ENCODE data around the gene KCNK2.
A peak's percentile ranks its signal among the peaks of the same experiment; 100 is the strongest.

The KCNK2 gene, protein sequence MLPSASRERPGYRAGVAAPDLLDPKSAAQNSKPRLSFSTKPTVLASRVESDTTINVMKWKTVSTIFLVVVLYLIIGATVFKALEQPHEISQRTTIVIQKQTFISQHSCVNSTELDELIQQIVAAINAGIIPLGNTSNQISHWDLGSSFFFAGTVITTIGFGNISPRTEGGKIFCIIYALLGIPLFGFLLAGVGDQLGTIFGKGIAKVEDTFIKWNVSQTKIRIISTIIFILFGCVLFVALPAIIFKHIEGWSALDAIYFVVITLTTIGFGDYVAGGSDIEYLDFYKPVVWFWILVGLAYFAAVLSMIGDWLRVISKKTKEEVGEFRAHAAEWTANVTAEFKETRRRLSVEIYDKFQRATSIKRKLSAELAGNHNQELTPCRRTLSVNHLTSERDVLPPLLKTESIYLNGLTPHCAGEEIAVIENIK

DNA sequence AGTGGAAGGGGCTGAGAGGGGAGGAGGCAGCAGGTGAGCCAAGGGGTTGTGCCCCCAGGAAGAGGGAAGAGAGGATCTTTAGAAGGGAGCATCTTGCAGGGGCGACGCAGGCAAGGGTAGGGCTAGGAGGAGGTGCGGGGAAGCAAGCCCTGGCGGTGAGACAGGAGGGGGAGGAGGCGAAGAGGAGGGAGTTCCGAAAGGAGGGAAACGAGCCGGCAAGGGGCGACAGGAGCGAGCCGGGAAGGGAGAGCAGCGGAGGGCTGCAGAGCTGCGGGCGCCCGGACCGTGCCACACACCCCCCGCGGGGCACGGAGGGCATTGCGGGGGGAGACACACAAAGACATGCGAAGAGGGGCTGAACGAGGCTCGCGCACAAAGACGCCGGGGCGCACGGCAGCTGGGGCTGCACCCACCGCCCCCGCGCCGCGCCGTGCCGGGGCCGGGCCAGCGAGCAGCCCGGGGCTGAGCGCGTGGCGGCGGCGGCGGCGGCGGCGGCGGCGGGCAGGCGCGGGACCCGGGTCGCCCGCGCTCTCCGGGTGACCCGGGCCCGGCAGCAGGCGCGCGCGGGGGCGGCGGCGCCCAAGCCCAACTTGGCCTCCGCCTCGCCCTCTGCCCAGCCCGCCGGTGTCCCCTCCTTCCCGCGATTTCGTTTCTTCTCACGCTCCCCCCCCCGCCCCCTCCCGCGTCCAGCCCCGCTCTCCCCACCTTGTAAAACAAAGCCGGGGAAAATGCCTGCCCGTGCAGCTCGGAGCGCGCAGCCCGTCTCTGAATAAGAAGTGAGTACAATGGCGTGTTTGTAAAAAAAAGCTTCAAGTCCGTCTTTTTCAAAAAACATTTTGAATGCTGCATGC lies at the start of gene KCNK2:
TSS of gene KCNK2 (plus strand) at position 206 of the 851 bp plus-strand sequence. CDS start 649 bp downstream, outside the sequence.
- DNase-seq (ENCODE audit: low spot score) (no peak), FAIRE-seq (no peak)

DNA sequence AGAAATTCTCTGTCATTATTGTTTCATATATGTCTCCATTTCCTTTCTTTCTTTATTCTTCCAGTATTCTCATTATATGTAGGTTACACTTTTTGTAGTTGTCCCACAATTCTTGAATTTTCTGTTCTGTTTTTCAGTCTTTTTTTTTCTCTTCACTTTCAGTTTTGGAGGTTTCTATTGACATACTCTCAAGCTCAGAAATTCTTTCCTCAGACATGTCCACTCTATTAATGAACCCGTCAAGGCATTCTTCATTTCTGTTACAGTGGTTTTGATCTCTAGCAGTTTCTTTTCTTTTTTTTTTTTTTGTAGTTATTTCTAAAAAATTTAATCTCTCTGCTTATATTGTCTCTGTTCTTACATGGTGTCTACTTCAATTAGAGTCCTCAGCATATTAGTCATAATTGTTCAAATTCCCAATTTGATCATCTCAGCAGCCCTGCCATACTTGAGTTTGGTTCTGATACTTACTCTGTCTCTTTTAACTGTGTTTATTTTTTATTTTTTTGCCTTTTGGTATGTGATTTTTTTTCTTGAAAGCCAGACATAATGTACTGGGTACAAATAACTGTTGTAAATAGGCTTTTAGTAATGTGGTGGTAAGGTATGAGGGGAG lies 49.5 kb upstream of the KCNK2 start:
- DNase-seq (ENCODE audit: low spot score) = no peak
- no peak for FAIRE-seq

DNA sequence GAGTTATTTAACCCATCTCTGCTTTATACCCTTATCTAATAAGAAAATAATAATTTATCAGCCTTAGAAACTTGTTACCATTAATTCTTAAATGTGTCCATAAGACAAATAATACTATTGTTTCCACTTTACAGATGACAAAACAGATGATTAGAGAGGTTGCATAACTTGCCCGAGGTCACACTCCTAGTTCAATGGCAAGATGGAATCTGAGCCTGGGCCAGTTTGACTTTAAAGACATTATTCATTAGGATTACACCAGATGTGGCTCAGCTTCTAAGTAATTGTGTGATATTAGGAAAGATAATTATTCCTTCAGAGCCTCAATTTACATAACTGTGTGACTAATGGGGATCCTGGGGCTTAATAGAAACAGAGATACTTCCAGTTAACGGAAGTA lies 42.3 kb upstream of the KCNK2 start:
- no peak for FAIRE-seq

DNA sequence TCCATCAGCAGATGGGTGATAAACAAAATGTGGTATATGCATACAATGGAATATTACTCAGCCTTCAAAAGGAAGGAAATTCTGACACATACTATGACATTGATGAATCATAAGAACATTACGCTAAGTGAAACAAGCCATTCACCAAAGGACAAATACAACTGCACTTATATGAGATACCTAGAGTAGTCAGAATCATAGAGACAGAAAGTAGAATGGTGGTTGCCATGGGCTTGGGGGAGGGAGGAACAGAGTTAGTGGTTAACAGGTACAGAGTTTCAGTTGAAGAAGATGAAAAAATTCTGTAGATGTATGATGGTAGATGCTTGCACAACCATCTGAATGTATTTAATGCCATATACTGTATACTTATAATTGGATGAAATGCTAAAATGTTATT lies 39.1 kb upstream of the KCNK2 start:
- FAIRE-seq = no peak
- DNase-seq (ENCODE audit: low spot score) = no peak

More for the DNA sequence above, 42.3 kb upstream of the KCNK2 start:
- no peak for DNase-seq (ENCODE audit: low spot score)

DNA sequence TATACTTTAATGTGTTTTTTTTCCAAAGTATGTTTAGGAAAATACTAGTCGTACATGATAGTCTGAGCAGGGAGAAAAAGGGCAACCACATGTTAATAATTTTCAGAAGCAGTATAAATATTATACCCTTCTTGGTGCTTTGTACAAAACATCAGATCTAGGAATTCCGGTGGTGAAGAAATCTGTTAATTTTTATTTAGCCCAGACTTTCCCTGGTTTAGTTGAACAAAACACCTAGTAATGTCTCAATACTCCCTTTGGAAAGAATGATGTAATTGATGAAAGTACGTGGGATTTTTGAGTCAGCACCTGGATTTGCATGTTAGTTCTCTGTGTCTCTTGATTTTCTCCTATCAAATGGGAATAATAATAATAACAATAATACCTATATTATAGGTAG lies 38.4 kb upstream of the KCNK2 start:
- DNase-seq (ENCODE audit: low spot score) = peak; percentile 64
- FAIRE-seq = peak; percentile 96

DNA sequence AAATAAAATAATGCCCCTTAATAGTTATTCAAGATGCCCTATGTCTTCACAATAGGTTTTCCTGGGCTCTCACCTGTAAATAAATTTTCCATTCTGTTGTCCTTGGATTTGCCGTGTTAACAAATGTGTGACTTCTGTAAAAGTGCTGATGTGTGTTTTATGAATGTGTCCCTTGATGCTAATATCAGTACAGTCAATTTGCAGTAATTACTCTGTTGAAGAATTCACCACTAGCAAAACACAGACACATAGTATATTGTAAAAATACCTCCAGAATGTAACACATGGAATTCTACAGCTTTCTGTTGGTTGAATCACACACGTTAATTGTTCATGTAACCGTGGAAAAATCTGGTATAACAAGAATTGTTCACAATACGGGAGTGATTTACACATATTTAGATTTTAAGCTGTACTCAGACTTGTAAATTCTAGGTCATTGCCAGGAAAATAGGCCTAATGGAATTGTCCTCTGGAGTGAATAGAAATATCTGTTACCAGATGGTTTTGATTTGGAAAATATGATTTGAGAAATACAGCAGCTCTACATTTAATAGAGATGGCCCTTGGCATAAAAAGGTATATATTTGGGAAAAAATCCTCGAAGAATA lies 36.7 kb upstream of the KCNK2 start:
- no peak for FAIRE-seq
- no peak for DNase-seq (ENCODE audit: low spot score)

DNA sequence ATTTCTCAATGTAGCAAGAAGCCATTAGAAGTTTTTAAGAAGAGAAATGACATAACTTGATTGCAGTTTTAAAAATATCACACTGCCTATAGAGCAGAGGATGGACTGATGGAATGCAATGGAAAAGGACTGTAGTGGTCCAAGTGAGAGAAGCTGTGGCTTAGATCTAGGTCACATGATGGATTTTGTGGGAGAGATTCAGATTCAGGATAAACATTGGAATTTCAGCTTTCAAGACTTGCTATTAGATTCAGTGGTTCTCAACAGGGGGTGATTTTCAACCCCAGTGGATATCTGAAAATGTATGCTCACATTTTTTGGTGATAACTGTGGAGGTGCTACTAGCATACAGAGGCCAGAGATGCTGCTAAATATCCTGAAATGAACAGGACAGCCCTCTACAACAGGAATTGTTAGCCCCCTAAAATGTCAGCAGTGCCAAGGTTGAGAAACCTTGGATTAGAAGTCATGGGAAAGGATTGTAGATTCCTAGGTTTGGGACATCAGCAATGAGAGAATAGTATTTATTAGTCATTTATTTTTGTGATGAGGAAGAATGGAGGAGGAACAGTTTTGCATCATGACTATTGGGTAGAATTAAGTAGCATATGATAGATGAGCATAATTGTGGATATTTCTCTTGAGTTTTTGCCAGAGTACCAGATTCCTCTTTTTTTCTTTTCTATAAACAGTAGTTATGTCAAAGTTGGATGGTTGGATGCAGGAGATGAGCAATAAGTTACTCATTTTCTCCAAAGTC lies 30.1 kb upstream of the KCNK2 start:
- FAIRE-seq (no peak), DNase-seq (ENCODE audit: low spot score) (no peak)

DNA sequence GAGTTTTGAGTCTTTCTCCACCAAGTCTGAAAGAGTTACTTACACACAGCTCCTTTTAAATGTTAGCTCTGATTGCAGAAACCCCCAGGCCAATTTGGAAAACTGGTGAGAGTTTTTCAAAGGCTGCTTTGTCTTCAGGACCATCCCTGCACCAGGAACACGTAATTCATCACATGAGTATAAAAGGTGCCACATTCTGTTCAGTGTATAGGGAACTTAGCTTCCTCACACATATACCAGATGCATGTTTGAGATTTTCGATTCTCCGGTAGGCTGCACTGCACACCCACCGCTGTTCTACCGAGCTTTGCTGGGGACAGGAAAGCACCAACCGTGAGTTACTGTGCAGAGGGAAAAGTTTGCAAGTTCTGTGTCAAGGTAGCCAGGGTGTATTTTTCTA lies 28.3 kb upstream of the KCNK2 start:
- DNase-seq (ENCODE audit: low spot score) = no peak
- no peak for FAIRE-seq

DNA sequence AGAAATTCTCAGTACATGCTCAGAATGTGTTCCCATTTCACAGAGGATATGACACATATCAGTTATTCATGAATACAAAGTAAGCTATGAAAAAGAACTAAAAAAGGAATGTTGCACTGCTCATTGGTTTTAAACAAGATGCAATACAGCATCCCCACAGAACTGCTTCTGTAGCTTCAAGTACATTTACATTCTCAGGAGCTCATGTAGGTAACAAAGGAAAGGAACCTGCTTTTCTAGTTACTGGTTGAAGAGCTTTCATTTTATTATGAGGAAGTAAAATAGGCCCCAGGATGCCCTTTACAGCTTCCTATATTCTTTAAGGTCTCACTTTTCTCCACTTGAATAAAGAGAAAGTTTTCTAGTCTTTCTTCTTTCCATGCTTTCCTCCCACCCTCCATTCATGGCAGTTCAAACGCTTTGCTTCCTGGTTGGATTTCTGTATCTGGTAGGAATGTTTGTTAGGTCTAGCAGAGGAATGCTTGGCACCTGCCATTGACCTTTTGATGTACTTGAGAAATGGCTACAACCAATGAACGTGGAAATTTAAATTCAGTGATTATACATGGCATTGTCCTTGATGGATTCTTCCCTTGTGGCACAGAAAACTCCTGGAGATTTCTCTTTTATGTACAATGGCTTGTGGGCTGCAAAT lies 27.1 kb upstream of the KCNK2 start:
- FAIRE-seq = no peak
- no peak for DNase-seq (ENCODE audit: low spot score)

DNA sequence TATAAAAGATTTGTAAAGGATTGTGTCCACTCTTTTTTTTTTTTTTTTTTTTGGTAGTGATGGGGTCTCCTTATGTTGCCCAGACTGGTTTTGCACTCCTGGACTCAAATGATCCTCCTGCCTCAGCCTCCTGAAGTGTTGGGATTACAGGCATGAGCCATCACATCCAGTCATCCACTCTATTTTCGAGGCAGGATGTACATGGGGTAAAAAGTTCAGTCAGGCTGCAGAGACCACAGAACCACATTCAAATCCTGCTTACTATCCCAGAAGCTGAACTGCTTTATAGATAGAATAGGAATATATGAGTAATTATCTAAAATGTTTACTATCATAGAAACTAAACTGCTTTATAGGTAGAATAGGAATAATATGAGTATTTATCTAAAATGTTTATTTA lies 26.0 kb upstream of the KCNK2 start:
- FAIRE-seq (no peak), DNase-seq (ENCODE audit: low spot score) (no peak)

DNA sequence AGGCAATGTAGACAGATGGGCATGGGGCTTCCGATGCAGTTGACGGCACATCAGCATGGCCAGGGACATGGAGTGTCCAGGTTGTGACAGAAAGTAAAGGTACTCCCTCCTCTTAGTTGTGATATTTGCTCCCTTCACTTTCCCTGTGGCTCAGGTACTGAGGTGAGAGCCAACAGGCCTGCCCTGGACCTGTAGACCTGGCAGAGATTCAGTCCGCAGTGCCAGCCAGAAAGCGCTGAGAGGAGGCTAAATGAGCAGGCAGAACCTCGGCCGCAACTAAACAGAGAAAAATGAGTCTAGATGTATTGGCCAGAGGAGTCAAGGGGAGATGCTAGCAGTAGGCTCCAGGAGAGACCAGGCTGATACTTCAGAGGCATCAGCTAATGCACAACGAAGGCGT lies 22.6 kb upstream of the KCNK2 start:
- DNase-seq (ENCODE audit: low spot score) (no peak), FAIRE-seq (no peak)

DNA sequence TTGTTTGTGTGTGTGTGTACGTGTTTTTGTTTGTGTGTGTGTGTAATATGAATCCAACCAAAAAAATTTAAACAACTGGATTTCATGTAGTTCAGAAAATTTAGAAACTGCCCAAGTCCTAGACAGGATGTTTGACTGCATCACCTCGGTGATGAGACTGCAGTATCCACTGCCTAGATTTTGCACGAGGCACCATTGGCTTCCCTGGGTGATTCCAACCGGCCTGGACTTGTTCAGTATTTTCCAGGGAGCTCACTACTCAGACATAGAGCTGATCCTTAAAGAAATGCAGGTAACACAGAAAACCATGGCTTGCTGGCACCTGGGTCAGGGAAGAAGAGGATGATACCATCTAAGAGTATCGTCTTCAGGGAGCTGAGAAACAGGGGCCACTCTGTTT lies 18.2 kb upstream of the KCNK2 start:
- DNase-seq (ENCODE audit: low spot score) (no peak), FAIRE-seq (no peak)

DNA sequence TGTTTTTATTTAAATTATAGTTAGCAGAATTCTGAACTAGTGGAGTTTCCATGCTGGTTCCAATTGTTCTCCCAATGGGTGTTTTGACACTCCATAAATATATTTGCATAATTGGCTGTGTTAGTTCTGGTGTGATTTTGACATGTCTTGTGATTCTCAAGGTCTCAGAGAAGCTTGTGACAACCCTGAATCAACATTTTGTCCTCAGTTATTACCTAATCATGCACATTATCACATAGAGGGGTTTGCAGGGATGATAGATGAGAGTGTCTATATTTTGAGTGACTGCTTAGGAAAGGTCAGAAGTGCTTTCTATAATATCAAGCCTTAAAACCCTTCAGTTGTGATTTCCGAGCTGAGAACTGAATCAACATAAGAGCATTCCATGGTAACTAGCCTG lies 11.5 kb upstream of the KCNK2 start:
- FAIRE-seq = no peak

DNA sequence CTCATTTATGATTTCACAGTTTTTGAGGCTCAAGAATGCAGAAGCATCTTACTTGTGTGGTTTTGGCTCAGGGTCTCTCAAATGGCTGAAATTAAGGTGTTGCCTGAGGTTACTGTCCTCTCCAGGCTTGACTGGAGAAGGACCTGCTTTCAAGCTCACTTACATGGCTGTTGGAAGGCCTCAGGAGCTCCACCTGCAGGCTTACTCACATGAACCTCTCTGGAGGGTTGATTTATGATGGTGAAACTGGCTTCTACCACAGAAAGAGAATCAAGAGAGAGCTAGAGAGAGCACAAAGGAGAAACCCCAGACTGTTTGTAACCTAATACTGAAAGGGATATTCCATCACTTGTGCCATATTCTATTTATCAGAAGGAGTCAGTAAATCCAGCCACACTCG lies 6.2 kb upstream of the KCNK2 start:
- FAIRE-seq (no peak), DNase-seq (ENCODE audit: low spot score) (no peak)

More for the DNA sequence above, 11.5 kb upstream of the KCNK2 start:
- DNase-seq (ENCODE audit: low spot score) = no peak

DNA sequence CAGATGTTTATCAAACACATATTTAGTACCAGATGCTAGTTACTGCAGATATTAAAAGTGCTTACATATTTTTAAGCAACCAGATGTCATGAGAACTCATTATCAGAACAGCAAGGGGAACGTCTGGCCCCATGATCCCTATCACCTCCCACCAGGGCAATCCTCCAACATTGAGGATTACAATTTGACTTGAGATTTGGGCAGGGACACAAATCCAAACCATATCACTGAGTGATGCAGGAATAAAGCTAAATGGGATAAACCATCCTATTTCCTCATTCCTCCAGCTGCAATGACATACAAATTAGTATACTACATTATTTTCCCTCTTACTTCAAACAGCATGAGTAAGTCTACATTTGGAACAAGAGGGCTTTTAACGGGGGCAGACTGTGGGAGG lies 3.1 kb upstream of the KCNK2 start:
- FAIRE-seq (no peak), DNase-seq (ENCODE audit: low spot score) (no peak)

DNA sequence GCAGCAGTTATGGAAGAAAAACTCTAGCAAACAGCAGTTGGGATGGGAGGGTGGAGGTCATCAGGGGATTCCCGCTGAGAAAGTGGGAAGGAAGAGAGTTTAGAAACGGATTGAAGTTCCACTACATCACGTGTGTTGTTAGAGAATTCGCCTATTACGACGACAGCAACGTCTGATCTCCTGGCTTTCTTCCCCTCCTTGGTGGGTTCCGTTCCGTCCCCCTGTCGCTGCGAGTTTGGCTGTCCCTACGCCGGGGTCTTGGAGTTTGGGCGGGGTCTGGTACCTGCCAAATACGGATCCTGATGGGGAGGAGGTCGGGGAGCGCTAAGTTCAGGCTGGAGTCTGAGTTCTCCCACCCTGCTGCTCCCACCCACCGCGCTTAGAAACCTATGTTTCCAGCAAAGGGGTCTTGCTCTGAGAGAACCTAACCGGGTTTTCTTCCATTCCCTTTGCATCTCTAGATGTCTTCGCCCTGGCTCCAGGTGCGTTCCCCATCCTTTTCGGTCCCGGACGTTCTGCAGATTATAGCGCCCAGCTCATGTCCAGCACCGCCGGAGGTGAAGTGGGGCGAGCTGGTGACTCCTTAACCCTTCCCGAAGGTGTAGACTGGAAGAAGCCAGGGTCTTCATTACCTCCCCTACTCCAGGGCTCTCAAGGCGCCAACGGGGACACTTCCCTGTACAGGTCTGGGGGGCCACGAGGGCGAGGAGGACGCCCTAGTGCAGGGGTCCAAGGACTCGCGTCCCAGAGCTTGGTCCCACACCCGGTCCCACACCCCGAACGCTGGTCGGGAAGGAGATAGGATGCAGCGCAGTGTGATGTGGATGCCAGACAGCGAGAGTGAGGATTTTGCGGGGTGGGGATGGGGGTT lies 641 bp upstream of the KCNK2 start:
- DNase-seq (ENCODE audit: low spot score) (no peak), FAIRE-seq (no peak)

DNA sequence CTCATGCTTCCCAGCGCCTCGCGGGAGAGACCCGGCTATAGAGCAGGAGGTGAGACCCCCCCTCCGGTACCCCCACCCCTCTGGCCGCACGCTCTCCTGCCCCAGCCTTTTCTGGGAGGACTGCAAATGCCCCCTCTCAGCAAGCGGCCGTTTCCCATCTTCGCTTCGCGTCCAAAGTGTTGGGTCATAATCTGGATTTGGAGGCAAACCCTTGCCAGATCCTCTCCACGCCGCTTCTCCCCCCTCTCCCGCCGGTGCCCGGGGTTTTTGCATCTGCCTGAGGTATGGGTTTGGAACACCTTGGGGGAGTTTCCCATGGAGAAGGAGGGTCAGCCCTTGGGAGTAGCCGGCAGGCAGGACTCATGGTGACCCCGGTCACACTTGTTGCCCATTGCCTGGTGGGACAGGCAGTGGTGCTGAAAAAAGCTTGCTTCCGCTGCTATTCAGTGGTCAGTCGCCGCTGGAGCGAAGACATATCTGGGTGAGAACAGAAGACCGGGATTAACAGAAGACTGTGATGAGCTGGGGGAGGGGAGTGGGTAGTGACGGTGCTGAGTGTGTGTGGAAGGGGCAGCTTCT lies 935 bp downstream of the KCNK2 start:
- DNase-seq (ENCODE audit: low spot score) = no peak
- no peak for FAIRE-seq

DNA sequence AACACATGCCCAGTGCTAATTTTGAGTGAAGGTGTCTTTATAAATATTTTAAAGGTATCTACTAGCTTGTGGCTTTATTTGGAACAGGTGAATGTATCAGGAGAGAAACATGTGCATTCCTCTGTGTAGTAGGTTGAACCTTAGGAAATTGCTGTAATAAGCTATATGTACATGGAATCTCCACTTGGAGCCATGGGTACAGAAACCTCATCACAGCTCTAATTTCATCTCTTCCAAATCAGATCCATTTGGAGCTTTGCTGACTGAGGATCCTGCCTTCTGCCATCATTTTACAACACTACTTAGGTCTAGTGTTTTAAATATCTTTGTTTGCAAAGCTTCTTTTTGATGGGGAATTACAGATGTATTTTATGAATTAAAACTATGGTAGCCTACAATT lies 2.1 kb downstream of the KCNK2 start:
- DNase-seq (ENCODE audit: low spot score) (no peak), FAIRE-seq (no peak)

DNA sequence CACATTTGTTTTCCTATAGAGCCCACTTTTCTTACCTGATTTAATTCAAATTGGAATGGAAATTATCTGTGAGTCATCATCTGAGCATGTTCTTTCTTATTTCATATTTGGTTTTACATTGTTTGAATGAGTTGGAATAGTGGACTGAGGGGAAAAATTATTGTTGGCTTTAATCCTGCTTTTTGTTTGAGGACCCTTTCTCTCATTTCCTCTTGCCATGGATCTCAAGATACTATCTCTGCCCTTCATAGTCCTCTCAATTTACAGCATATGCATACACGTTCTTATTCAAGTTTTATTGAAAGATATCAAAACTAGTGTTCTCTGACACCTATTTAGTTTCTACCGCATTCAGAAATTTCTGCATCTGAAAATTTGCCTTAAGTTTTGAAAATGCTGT lies 5.1 kb downstream of the KCNK2 start:
- no peak for FAIRE-seq
- DNase-seq (ENCODE audit: low spot score) = no peak
